HepG2 (cell line): Measurements from ENCODE around the gene NDE1. TPM values are rescaled to one million over a fixed set of nuclear protein-coding genes. Genes with fewer than 3 reads are reported as not detected.

Source experiments
- E2F1 ChIP-seq: sonication (generic); formaldehyde crosslinking; IDR thresholded peaks from 2 replicates; pipeline ENCODE4 v1.5.0; 2020; ENCODE audit warnings: missing genetic modification reagents
- FOXA3 ChIP-seq: IDR thresholded peaks from 2 replicates; pipeline ENCODE4 v1.6.1; 2016; ENCODE audit warnings: missing genetic modification reagents, missing compliant biosample characterization
- FOXM1 ChIP-seq: sonication (generic); formaldehyde crosslinking; IDR thresholded peaks from 2 replicates; pipeline ENCODE4 v1.5.0; 2020; ENCODE audit warnings: missing genetic modification reagents
- HNF4G ChIP-seq, 2 experiments: sonication (generic) in 1 of 2; formaldehyde crosslinking in 1 of 2; IDR thresholded peaks; 2 replicates each; pipeline versions ENCODE4 v1.4.0 to v1.6.1; 2011 to 2020; ENCODE audit warnings: borderline replicate concordance in 2 of 2, low read depth in 2 of 2, mild to moderate bottlenecking in 2 of 2, low read length in 1 of 2, missing genetic modification reagents in 1 of 2, moderate library complexity in 1 of 2
- HNRNPK ChIP-seq: fragments of 200-400 bp; formaldehyde crosslinking; IDR thresholded peaks from 2 replicates; pipeline ENCODE4 v1.6.1; 2018; ENCODE audit warnings: low read length, low read depth, moderate library complexity, mild to moderate bottlenecking; ENCODE audit not compliant: poor library complexity, severe bottlenecking
- JDP2 ChIP-seq: sonication (generic); formaldehyde crosslinking; IDR thresholded peaks from 2 replicates; pipeline ENCODE4 v1.8.1; 2022; ENCODE audit warnings: missing genetic modification reagents, borderline replicate concordance
- JUNB ChIP-seq: sonication (generic); formaldehyde crosslinking; IDR thresholded peaks from 2 replicates; pipeline ENCODE4 v1.8.0; 2022; ENCODE audit warnings: missing genetic modification reagents, mild to moderate bottlenecking, borderline replicate concordance
- KDM4B ChIP-seq: sonication (generic); formaldehyde crosslinking; IDR thresholded peaks from 2 replicates; pipeline ENCODE4 v1.4.0; 2020; ENCODE audit warnings: missing genetic modification reagents
- MED13 ChIP-seq: sonication (generic); formaldehyde crosslinking; IDR thresholded peaks from 2 replicates; pipeline ENCODE4 v1.5.0; 2020; ENCODE audit warnings: missing genetic modification reagents
- MXD4 ChIP-seq: IDR thresholded peaks from 2 replicates; pipeline ENCODE4 v1.6.1; 2016; ENCODE audit warnings: mild to moderate bottlenecking, missing biosample characterization, missing genetic modification reagents
- NCOR1 ChIP-seq: fragments of 200-600 bp; sonication (generic); IDR thresholded peaks from 2 replicates; pipeline ENCODE4 v1.7.0; 2017; ENCODE audit warnings: antibody characterized with exemption, low read length, borderline replicate concordance
- PREB ChIP-seq: sonication (generic); formaldehyde crosslinking; IDR thresholded peaks from 2 replicates; pipeline ENCODE4 v1.4.0; 2020; ENCODE audit warnings: missing genetic modification reagents
- SOX6 ChIP-seq, 2 experiments: fragments of 450-650 bp in 1 of 2; sonication (generic) in 1 of 2; formaldehyde crosslinking in 1 of 2; IDR thresholded peaks; 2 replicates each; pipeline versions ENCODE4 v1.4.0 to v1.6.1; 2017 to 2020; ENCODE audit warnings: antibody characterized with exemption in 1 of 2, mild to moderate bottlenecking in 1 of 2, missing genetic modification reagents in 1 of 2
- TEAD2 ChIP-seq: sonication (generic); formaldehyde crosslinking; IDR thresholded peaks from 2 replicates; pipeline ENCODE4 v1.9.0; 2021; ENCODE audit warnings: missing genetic modification reagents
- ZFP37 ChIP-seq: sonication (generic); formaldehyde crosslinking; IDR thresholded peaks from 2 replicates; pipeline ENCODE4 v1.4.0; 2020; ENCODE audit warnings: missing genetic modification reagents, borderline replicate concordance
- ZNF33B ChIP-seq: sonication (generic); formaldehyde crosslinking; IDR thresholded peaks from 2 replicates; pipeline ENCODE4 v1.5.1; 2020; ENCODE audit warnings: mild to moderate bottlenecking, missing genetic modification reagents
- ZNF619 ChIP-seq: sonication (generic); formaldehyde crosslinking; IDR thresholded peaks from 2 replicates; pipeline ENCODE4 v1.4.0; 2020; ENCODE audit warnings: mild to moderate bottlenecking, missing genetic modification reagents
- ZNF761 ChIP-seq: sonication (generic); formaldehyde crosslinking; conservative IDR thresholded peaks from 2 replicates; pipeline ENCODE4 v1.4.0; 2020; ENCODE audit warnings: mild to moderate bottlenecking, missing genetic modification reagents
- ZNF773 ChIP-seq: sonication (generic); formaldehyde crosslinking; IDR thresholded peaks from 2 replicates; pipeline ENCODE4 v1.4.0; 2020; ENCODE audit warnings: missing genetic modification reagents, borderline replicate concordance
- ZSCAN12 ChIP-seq: sonication (generic); formaldehyde crosslinking; IDR thresholded peaks from 2 replicates; pipeline ENCODE4 v1.9.0; 2021; ENCODE audit warnings: mild to moderate bottlenecking, missing genetic modification reagents
- ZSCAN22 ChIP-seq: sonication (generic); formaldehyde crosslinking; IDR thresholded peaks from 2 replicates; pipeline ENCODE4 v1.4.0; 2020; ENCODE audit warnings: mild to moderate bottlenecking, missing genetic modification reagents
- polyA plus RNA-seq, 8 experiments: library from polyadenylated mRNA; depleted of rRNA in 3 of 8; stranded (reverse) in 7 of 8; unstranded in 1 of 8; fragments of >200 nt; fragmentation: Illumina TruSeq in 4 of 8; extraction: Trizol in 4 of 8; gene quantifications; 2 replicates each; pipeline versions ENCODE4 v1.2.1 to v1.2.3, GENCODE V29; 2011 to 2016; ENCODE audit warnings: low read depth in 4 of 8, missing spikeins in 1 of 8, mixed read lengths in 1 of 8; ENCODE audit not compliant: insufficient read depth in 1 of 8
- total RNA-seq, 5 experiments: library from RNA; depleted of rRNA; stranded (reverse); fragments of >200 nt; fragmentation: Illumina TruSeq; extraction: Trizol; gene quantifications; 2 replicates each; pipeline ENCODE4 v1.2.3, GENCODE V29; 2016; ENCODE audit warnings: low read depth in 1 of 5
- TF ChIP-seq, protein P1 (sequence below): sonication (generic); formaldehyde crosslinking; IDR thresholded peaks from 2 replicates; pipeline ENCODE4 v1.4.0; 2020; ENCODE audit warnings: low read depth, mild to moderate bottlenecking, missing genetic modification reagents
- TF ChIP-seq, protein P2 (sequence below): IDR thresholded peaks from 2 replicates; pipeline ENCODE4 v1.4.0; 2020; ENCODE audit warnings: mild to moderate bottlenecking, missing genetic modification reagents
- TF ChIP-seq, protein P3 (sequence below): sonication (generic); formaldehyde crosslinking; IDR thresholded peaks from 2 replicates; pipeline ENCODE4 v1.8.1; 2023; ENCODE audit warnings: mild to moderate bottlenecking, moderate library complexity, missing genetic modification reagents

NDE1 gene
- total and polyA plus RNA-seq, 2 of the 13 experiments (the other 11 are each of a cell fraction or from before 2014, with no cell fraction given), result 40.9 to 72.5 TPM

- TF ChIP-seq, protein P1, sequence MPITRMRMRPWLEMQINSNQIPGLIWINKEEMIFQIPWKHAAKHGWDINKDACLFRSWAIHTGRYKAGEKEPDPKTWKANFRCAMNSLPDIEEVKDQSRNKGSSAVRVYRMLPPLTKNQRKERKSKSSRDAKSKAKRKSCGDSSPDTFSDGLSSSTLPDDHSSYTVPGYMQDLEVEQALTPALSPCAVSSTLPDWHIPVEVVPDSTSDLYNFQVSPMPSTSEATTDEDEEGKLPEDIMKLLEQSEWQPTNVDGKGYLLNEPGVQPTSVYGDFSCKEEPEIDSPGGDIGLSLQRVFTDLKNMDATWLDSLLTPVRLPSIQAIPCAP (CRISPR knock-in tag), result no peak
- TF ChIP-seq ZNF773 (CRISPR knock-in tag) (no peak), ZNF33B (CRISPR knock-in tag) (no peak), JUNB (CRISPR knock-in tag) (no peak), TEAD2 (CRISPR knock-in tag) (no peak), ZNF619 (CRISPR knock-in tag) (no peak), ZNF761 (CRISPR knock-in tag) (no peak), FOXA3 (CRISPR knock-in tag) (no peak), HNRNPK (no peak), HNF4G (IDR thresholded peaks at IDR 0.05; ENCODE audit: borderline replicate concordance, low read depth, low read length) (no peak), HNF4G (CRISPR knock-in tag; IDR thresholded peaks at IDR 0.05; ENCODE audit: borderline replicate concordance, low read depth) (no peak), MXD4 (CRISPR knock-in tag) (no peak), JDP2 (no peak), KDM4B (CRISPR knock-in tag) (no peak), ZSCAN12 (CRISPR knock-in tag) (peak; percentile 16; the same call in 1 of the 2 replicates), ZSCAN22 (CRISPR knock-in tag) (no peak), FOXM1 (CRISPR knock-in tag) (no peak), E2F1 (CRISPR knock-in tag) (no peak), PREB (CRISPR knock-in tag) (no peak), NCOR1 (no peak), ZFP37 (no peak), MED13 (CRISPR knock-in tag) (0 out of 2 replicates have a peak, but pooled peaks have one; percentile 29), SOX6 (IDR thresholded peaks at IDR 0.05) (no peak), SOX6 (CRISPR knock-in tag; IDR thresholded peaks at IDR 0.05) (no peak)
- TF ChIP-seq, protein P2, sequence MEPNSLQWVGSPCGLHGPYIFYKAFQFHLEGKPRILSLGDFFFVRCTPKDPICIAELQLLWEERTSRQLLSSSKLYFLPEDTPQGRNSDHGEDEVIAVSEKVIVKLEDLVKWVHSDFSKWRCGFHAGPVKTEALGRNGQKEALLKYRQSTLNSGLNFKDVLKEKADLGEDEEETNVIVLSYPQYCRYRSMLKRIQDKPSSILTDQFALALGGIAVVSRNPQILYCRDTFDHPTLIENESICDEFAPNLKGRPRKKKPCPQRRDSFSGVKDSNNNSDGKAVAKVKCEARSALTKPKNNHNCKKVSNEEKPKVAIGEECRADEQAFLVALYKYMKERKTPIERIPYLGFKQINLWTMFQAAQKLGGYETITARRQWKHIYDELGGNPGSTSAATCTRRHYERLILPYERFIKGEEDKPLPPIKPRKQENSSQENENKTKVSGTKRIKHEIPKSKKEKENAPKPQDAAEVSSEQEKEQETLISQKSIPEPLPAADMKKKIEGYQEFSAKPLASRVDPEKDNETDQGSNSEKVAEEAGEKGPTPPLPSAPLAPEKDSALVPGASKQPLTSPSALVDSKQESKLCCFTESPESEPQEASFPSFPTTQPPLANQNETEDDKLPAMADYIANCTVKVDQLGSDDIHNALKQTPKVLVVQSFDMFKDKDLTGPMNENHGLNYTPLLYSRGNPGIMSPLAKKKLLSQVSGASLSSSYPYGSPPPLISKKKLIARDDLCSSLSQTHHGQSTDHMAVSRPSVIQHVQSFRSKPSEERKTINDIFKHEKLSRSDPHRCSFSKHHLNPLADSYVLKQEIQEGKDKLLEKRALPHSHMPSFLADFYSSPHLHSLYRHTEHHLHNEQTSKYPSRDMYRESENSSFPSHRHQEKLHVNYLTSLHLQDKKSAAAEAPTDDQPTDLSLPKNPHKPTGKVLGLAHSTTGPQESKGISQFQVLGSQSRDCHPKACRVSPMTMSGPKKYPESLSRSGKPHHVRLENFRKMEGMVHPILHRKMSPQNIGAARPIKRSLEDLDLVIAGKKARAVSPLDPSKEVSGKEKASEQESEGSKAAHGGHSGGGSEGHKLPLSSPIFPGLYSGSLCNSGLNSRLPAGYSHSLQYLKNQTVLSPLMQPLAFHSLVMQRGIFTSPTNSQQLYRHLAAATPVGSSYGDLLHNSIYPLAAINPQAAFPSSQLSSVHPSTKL (CRISPR knock-in tag), result no peak
- TF ChIP-seq, protein P3, sequence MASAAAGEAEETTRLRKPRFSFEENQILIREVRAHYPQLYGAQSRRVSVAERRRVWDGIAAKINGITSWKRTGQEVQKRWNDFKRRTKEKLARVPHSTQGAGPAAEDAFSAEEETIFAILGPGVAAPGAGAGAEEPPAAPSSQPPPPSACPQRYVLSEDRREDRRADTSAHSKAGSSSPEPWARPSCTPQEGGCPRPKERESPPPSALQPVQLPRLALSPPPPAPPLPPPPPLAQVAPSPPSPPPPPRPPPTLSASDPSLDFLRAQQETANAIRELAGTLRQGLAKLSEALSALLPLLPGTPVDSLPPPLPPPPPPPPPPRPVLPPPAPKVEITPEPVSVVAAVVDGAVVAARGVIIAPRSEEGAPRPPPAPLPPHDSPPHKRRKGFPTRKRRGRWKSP, result no peak
Measured at GRCh38 chr16:15643946-15644250, 6.1 kb upstream of the NDE1 start (continued).
